Uterus (tissue), 2 donors: ENCODE results near the gene KDM4F.

ENCODE experiments used
- POLR2A ChIP-seq, 2 donors: fragments of 450-650 bp; IDR thresholded peaks; one replicate each; pipeline ENCODE4 v1.6.1; 2016; ENCODE audit warnings: antibody characterized with exemption in 2 of 2, mild to moderate bottlenecking in 1 of 2, moderate library complexity in 1 of 2
- TF ChIP-seq, protein P1 (sequence below), 4 experiments: fragments of 200-600 bp in 2 of 4; fragments of 450-650 bp in 2 of 4; sonication (generic) in 2 of 4; IDR thresholded peaks; one replicate each; pipeline ENCODE4 v1.5.1; 2016 to 2019; ENCODE audit warnings: antibody characterized with exemption in 4 of 4, mild to moderate bottlenecking in 2 of 4, moderate library complexity in 1 of 4

DNA sequence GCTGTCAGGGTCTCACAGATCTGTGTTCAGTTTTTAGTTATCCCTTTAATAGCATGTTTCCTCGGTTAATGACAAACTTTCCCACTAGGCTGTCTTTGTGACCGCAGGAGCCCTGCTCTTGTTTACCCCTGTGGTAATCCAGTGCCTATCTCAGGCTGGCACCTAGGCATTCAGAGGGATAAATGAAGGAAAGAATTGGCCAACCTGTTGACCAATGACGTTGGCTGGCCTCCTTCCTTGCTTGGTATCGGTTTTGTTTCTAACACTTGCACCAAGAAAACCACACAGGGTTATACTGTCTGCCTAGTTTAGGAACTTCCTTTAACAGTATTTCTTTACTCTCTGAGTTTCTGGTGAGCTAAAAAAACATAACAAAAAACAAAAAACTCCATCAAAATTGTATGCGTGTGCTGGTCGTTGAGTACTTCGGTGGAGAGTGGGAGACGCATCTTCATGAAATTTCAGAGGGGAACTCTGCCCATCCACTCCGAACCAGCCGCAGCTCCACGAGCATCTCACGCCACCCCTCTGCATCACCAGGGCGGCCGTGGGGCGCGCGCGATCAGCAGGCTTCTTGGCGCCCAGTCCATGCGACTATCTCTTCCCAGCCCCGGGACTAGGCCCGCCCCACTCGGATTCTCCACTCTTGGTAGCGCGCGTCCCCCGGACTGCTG is 39.9 kb downstream of the KDM4F start:
- TF ChIP-seq, protein P1, sequence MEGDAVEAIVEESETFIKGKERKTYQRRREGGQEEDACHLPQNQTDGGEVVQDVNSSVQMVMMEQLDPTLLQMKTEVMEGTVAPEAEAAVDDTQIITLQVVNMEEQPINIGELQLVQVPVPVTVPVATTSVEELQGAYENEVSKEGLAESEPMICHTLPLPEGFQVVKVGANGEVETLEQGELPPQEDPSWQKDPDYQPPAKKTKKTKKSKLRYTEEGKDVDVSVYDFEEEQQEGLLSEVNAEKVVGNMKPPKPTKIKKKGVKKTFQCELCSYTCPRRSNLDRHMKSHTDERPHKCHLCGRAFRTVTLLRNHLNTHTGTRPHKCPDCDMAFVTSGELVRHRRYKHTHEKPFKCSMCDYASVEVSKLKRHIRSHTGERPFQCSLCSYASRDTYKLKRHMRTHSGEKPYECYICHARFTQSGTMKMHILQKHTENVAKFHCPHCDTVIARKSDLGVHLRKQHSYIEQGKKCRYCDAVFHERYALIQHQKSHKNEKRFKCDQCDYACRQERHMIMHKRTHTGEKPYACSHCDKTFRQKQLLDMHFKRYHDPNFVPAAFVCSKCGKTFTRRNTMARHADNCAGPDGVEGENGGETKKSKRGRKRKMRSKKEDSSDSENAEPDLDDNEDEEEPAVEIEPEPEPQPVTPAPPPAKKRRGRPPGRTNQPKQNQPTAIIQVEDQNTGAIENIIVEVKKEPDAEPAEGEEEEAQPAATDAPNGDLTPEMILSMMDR (IDR thresholded peaks at IDR 0.05) = peak in 1 of 4 experiments; percentile 15
- no peak for TF ChIP-seq POLR2A (IDR thresholded peaks at IDR 0.05)
